Activated naive CD4-positive, alpha-beta T cell treated with anti-CD3 and anti-CD28 coated beads, Interleukin-2, amount 50 U/mL, for 24 hours (primary cell): ENCODE results near the gene ZKSCAN4.

Source experiments
- H3K27ac Mint-ChIP-seq: one replicate; pipeline ENCODE4 v1.8.0; 2021; ENCODE audit warnings: mild to moderate bottlenecking, mixed read lengths
- H3K27me3 Mint-ChIP-seq: one replicate; pipeline ENCODE4 v1.8.0; 2021; ENCODE audit warnings: mixed read lengths
- H3K36me3 Mint-ChIP-seq: one replicate; pipeline ENCODE4 v1.8.0; 2021; ENCODE audit warnings: mixed read lengths
- H3K4me1 Mint-ChIP-seq: one replicate; pipeline ENCODE4 v1.8.0; 2021; ENCODE audit warnings: mixed read lengths
- H3K4me3 Mint-ChIP-seq: one replicate; pipeline ENCODE4 v1.8.0; 2021; ENCODE audit warnings: mild to moderate bottlenecking, mixed read lengths
- H3K9me3 Mint-ChIP-seq: one replicate; pipeline ENCODE4 v1.8.0; 2021; ENCODE audit warnings: mixed read lengths

ZKSCAN4 gene

DNA sequence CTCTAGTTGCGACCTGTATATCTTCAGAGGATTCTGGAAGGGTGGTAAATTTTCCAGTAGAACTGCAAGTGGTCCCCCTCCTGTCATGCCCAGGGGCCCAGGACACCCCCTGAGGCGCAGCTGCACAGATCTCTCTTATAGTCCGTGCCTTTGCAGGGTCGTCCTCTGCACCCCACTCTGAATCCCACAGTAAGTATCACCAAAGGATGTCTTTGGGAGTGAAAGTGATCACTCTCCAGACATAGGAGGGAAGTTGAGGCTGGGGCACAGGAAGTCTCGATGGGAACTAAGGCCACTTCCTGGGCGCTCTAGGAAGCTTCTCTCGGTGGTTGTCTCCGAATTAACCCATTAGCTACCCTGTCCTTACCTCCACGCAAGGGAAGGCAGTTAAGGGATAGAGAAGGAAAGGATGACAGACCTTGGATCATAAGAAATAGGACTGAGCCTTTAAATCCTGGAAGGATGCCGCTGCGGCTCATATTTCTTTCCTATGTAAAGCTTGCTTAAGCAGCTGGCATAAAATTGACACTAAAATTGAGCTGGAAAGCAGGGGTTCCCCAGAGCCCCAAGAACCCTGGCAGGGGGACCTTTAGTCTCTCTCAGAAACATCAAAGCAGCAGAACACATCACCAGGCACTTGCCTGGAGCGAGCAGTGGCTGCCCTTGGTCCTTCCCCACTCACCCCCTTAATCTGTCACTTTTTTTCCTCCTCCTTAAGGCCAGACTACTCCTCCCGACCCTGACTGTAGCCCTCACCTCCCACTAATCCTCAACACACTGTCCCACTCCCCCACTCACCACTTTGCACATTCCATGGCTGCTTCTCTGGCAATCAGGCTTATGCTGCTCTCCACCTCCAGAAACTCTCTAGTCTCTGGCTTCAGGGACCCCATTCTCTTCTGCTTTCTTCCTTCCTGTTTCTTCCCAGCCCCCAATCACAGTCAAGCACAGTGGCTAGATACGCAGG, at the start of gene ZKSCAN4:
Gene ZKSCAN4, minus strand, starts transcription at position 261 of the 967 bp plus-strand sequence. CDS start 289 bp downstream, outside the sequence.
- peak within 1 kb of the TSS; percentile 98 for H3K4me3 Mint-ChIP-seq
- no peaks in the 10 kb centered on the region for H3K27me3 Mint-ChIP-seq
- H3K9me3 Mint-ChIP-seq = no peaks in the 10 kb centered on the region
- peak within 1 kb of the TSS; percentile 95 for H3K27ac Mint-ChIP-seq
- H3K36me3 Mint-ChIP-seq = peaks cover 11% of the 10 kb centered on the region
- peaks cover 45% of the 10 kb centered on the region for H3K4me1 Mint-ChIP-seq

DNA sequence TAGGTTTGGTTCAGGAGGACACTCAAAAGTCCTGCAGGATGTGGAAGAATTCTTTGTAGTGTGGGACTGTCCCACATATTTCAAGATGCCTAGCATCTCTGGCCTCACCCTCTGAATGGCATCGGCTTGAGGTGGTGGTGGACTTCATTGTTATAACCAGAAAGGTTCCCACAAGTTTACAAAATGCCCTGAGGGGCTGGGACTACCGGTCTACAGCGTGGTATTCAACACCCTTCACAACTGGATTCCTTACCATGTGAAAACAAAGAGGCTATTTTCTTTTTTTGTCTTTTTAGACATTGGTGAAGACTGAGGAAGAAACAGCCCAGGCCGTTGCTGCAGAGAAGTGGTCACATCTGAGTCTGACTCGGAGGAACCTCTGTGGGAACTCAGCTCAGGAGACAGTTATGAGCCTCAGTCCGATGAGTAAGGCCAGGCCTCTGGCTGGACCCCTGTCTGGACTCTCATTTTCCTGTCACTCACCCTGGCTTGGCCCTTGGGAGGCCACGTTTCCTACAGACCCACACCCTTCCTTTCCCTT, 44.5 kb upstream of the ZKSCAN4 start:
- Mint-ChIP-seq H3K4me1 (no peaks in the 10 kb centered on the region), H3K27me3 (no peaks in the 10 kb centered on the region), H3K27ac (no peak overlapping the region), H3K36me3 (peaks cover 6% of the 10 kb centered on the region), H3K9me3 (no peaks in the 10 kb centered on the region), H3K4me3 (no peak overlapping the region)

DNA sequence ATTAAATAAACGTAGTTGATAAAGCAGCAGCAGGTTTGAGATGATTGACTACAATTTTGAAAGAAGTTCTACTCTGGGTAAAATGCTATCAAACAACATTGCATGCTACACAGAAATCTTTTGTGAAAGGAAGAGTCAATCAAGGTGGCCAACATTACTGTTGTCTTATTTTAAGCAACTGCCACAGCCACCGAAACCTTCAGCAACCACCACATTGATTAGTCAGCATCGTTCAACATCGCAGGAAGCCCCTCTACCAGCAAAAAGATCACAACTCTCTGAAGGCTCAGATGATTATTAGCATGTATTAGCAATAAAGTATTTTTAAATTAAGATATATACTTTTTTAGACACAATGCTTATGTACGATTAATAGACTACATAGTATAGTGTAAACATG, 43.3 kb upstream of the ZKSCAN4 start:
- H3K27ac Mint-ChIP-seq = no peak overlapping the region
- no peak overlapping the region for H3K4me3 Mint-ChIP-seq
- peaks cover 2% of the 10 kb centered on the region for H3K36me3 Mint-ChIP-seq

DNA sequence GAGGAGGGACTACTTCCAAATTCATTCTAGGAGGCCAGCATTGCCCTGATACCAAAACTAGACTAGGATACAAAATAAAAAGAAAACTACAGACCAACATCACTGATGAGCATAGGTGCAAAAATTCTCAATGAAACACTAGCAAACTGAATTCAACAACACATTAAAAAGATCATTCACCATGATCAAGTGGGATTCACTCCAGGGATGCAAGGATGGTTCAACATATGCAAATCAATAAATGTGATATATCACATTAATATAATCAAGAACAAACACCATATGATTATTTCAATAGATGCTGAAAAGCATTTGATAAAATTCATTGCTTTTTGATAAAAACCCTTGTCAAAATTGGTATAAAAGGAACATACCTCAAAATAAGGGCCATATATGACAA, 39.5 kb upstream of the ZKSCAN4 start:
- peaks cover 6% of the 10 kb centered on the region for H3K27me3 Mint-ChIP-seq
- H3K27ac Mint-ChIP-seq = no peak overlapping the region
- no peak overlapping the region for H3K4me3 Mint-ChIP-seq
- H3K9me3 Mint-ChIP-seq = no peaks in the 10 kb centered on the region
- H3K4me1 Mint-ChIP-seq = no peaks in the 10 kb centered on the region
- peaks cover 1% of the 10 kb centered on the region for H3K36me3 Mint-ChIP-seq

More for the DNA sequence above, 43.3 kb upstream of the ZKSCAN4 start:
- H3K27me3 Mint-ChIP-seq = no peaks in the 10 kb centered on the region
- no peaks in the 10 kb centered on the region for H3K4me1 Mint-ChIP-seq
- no peaks in the 10 kb centered on the region for H3K9me3 Mint-ChIP-seq

DNA sequence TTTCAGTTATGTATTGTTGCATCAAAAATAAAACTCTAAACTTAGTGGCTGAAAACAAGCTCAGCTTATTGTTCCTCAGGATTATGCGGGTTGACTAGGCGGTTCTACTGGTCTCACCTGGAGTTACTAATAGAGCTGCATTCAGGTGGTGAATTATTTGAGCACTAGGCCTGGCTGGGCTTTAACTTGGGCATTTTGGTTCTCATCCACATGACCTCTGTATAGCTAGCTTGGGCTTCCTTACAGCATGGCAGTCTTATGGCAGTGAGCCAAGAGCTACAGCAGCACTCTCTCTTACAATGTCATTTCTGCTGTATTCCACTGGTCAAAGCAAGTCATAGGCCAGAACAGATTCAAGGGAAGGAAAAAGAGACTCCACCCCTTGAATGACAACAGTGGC, 30.9 kb upstream of the ZKSCAN4 start:
- Mint-ChIP-seq H3K27me3 (peaks cover 35% of the 10 kb centered on the region), H3K27ac (no peak overlapping the region), H3K4me3 (no peak overlapping the region), H3K4me1 (peaks cover 12% of the 10 kb centered on the region), H3K36me3 (peaks cover 9% of the 10 kb centered on the region), H3K9me3 (peaks cover 7% of the 10 kb centered on the region)

DNA sequence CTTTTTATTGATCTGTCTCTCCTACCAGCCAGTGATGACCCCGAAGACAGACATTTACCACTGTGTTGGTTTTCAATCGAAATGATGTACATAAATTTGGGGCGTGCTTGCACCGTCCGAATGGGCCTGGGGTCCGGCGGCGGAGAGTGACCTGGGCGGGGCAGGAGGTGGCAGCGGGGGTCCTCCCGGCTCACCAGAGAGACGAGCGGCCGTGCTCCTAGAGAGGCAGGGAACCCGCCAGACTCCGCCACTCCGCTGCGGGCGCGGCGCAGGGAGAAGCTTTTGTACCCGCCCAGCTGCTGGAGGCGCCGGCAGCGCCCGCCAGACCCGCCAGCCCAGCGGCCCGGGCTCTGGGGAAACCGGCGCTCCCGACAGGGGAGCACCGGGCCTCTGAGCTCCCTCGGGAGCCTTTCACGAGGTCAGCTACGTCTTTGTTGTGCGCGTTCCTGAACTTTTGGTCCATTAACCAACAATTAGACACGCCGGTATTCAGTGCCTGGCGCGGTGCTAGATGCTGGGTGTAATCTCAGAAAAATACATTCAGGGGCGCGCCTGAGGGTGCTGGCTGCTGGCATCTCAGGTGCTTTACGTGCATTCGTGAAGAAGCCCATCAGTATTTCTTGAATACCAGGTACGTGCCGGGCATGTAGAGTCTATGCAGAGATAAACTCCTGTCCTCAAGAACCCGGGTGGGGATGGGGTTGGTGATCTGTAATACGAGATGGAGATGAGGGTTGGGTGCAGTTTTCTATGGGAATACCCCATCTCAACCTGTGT, 29.4 kb upstream of the ZKSCAN4 start, which contains the start of gene PGBD1:
Gene PGBD1, plus strand, starts transcription at position 285 of the 777 bp plus-strand sequence. CDS start 2,242 bp downstream, outside the sequence.
- peaks cover 7% of the 10 kb centered on the region for H3K9me3 Mint-ChIP-seq
- H3K27ac Mint-ChIP-seq = peak within 1 kb of the TSS; percentile 2
- peaks cover 14% of the 10 kb centered on the region for H3K36me3 Mint-ChIP-seq
- H3K4me1 Mint-ChIP-seq = peaks cover 12% of the 10 kb centered on the region
- H3K27me3 Mint-ChIP-seq = peaks cover 29% of the 10 kb centered on the region
- peak within 1 kb of the TSS; percentile 84 for H3K4me3 Mint-ChIP-seq

DNA sequence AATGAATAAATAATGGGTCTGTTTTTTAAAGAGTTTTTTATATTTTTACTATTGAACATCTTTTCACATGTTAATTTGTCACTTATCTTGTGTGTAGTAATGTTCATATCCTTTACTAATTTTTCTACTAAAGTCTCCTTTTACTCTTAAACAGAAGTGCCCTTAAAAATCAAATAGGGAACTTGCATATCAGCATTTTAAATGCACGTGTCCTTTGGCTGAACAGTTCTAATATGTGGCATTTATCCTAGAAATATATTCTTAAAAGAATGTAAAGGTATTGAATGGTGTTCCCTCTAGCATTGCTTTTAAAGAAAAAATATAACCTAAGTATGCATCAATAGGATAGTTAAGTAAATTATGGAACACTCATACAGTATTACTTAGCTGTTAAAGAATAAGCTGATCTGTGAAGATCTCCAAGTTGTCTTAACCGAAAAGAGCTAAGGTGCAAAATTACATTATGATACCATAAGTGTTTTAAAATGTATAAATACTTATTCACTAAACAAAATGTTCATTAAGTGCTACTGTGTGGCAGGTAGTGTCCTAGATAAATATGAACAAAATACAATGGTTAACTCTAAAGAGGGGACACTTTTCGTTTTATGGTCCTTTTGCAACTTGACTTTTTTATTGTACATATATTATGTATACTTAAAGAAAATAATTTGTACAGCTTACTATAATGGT, 28.7 kb upstream of the ZKSCAN4 start:
- Mint-ChIP-seq H3K27ac (no peak overlapping the region), H3K4me1 (peaks cover 12% of the 10 kb centered on the region), H3K27me3 (peaks cover 29% of the 10 kb centered on the region), H3K9me3 (peaks cover 7% of the 10 kb centered on the region), H3K36me3 (peaks cover 18% of the 10 kb centered on the region), H3K4me3 (peak overlapping the region; percentile 84)

DNA sequence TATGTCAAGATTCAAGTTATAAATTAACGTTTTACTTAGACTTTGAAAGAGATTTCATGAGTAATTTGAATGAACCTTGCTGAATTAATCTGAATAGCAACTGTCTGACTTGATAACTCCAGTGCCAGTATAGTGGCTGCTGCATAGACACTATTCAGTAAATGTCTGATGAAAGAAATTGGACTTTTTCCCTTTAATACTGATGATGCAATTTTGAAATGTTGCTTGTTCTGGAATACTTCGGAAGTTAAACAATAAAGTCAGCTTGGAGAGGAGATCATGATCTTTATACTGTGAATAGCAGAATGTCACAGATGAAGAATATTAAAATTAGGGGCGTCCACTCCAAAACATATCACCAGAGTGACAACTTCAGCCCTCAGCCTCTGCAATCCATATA, 25.7 kb upstream of the ZKSCAN4 start:
- Mint-ChIP-seq H3K36me3 (peaks cover 33% of the 10 kb centered on the region), H3K27me3 (peaks cover 13% of the 10 kb centered on the region), H3K9me3 (peaks cover 6% of the 10 kb centered on the region), H3K4me3 (no peak overlapping the region), H3K4me1 (peaks cover 21% of the 10 kb centered on the region), H3K27ac (no peak overlapping the region)

DNA sequence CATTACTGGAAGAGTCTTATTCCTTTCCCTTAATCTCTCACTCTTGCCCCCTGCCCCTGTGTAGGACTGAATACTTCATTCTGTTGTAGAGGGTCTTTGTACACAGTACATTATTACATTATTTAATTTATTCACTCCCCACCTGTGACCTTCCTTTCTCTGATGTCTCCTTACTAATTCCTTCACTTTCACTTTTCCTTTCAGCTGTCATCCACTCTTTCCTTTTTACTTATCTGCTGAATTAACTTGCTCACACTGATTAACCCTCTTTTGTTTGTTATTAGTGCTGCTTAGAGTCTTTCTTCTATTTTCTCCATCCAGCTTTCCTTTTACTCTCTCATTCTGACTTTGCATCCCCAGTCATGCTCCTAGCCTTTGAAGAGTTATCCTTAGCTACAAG, 22.8 kb upstream of the ZKSCAN4 start:
- peak overlapping the region; percentile 20 for H3K27ac Mint-ChIP-seq

DNA sequence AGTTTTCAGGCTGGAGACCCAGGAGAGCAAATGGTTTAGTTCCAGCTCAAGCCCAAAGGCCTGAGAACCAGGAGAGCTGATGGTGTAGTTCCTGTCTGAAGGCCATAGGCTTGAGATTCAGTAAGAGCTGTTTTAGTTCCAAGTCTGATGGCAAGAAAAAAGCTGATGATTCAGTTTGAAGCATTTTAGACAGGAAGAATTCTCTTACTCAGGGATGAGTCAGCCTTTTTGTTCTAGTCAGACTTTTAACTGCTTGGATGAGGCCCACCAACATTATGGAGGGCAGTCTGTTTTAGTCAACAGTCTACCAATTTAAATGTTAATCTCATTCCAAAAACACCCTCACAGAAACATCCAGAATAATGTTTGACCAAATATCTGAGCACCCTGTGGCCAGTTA, 17.4 kb upstream of the ZKSCAN4 start:
- no peaks in the 10 kb centered on the region for H3K27me3 Mint-ChIP-seq
- H3K9me3 Mint-ChIP-seq = no peaks in the 10 kb centered on the region
- peaks cover 32% of the 10 kb centered on the region for H3K4me1 Mint-ChIP-seq
- peak overlapping the region; percentile 71 for H3K4me3 Mint-ChIP-seq
- peaks cover 16% of the 10 kb centered on the region for H3K36me3 Mint-ChIP-seq
- peak overlapping the region; percentile 80 for H3K27ac Mint-ChIP-seq

More for the DNA sequence above, 22.8 kb upstream of the ZKSCAN4 start:
- Mint-ChIP-seq H3K4me1 (peaks cover 26% of the 10 kb centered on the region), H3K9me3 (no peaks in the 10 kb centered on the region), H3K36me3 (peaks cover 40% of the 10 kb centered on the region), H3K4me3 (no peak overlapping the region), H3K27me3 (no peaks in the 10 kb centered on the region)

DNA sequence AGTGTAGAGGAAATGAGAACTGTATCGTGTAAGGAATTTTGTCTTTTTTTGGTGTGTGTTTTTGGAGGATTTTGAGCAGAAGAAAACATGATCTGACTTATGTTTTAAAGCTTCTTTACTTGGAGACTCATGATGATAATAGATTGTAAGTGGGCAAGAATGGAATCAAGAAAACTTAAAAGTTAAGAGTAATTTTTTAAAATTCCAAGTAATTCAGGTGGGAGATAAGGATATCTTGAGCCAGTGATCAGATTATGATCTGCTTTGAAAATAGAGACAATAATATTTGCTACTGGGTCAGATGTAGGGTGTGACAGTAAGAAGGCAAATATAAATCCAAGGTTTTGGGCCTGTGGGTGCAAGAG, 15.6 kb upstream of the ZKSCAN4 start:
- no peaks in the 10 kb centered on the region for H3K9me3 Mint-ChIP-seq
- H3K27ac Mint-ChIP-seq = no peak overlapping the region

DNA sequence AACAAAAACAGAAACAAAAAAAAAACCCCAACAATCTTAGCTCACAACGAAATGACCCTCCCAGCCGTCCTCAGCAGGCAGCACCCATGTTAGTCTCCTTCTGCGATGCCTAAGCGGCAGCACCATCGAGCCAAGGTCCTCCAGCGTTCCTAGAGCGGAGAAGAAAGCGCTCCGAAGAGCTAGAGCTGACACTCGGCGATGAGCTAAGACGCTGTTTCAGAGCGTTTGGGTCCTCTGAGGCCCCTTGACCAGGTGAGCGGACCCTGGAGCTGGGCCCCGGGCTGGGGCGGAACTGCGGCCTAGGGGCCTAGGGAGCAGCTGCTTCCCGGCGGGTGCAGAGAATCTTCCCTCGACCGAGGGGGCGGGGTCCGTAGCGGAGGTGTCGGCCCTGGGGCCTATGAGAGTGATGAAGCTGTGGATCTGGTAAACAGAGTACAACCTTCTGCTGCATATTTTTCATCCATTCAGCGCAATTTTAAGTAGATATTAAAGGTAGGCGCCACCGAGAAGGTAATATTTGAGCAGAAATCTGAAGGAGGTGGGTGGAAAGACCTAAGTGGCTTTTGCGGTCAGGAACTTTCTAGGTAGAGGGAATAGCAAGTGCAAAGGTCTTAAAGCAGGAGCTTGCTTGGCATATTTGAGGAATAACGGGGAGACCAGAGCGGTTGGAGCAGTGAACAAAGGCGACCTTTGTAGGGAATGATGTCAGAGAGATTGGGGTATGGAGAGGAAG, 15.1 kb upstream of the ZKSCAN4 start, which contains the start of gene ZSCAN26:
Gene ZSCAN26, plus strand, starts transcription at position 182 of the 733 bp plus-strand sequence. CDS start 4,777 bp downstream, outside the sequence.
- peaks cover 42% of the 10 kb centered on the region for H3K4me1 Mint-ChIP-seq
- no peaks in the 10 kb centered on the region for H3K27me3 Mint-ChIP-seq
- peaks cover 6% of the 10 kb centered on the region for H3K36me3 Mint-ChIP-seq
- H3K27ac Mint-ChIP-seq = peak within 1 kb of the TSS; percentile 60
- no peak within 1 kb of the TSS for H3K4me3 Mint-ChIP-seq
- no peaks in the 10 kb centered on the region for H3K9me3 Mint-ChIP-seq

More for the DNA sequence above, 15.6 kb upstream of the ZKSCAN4 start:
- Mint-ChIP-seq H3K36me3 (peaks cover 11% of the 10 kb centered on the region), H3K4me3 (no peak overlapping the region), H3K4me1 (peaks cover 42% of the 10 kb centered on the region), H3K27me3 (no peaks in the 10 kb centered on the region)

DNA sequence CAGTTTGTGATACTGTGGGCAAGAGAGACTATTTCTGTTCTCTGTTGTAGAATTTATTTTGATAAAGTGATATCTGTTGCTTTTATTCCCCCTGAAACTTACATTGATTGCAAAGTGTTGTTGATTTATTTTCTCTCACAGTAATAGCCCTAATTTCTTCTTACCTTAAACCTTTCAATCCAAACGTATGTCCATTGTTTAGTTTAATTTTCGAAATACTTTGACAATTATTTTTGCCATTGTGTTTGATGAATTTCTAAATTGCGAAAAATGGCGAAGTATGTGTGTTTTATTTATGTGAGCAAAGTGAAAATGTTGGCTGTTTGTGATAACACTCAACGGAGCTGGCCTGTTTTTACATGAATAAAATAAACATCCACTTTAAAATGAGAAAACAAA, 14.5 kb upstream of the ZKSCAN4 start:
- Mint-ChIP-seq H3K4me3 (no peak overlapping the region), H3K9me3 (no peaks in the 10 kb centered on the region), H3K27ac (no peak overlapping the region), H3K27me3 (no peaks in the 10 kb centered on the region), H3K36me3 (peaks cover 5% of the 10 kb centered on the region), H3K4me1 (peaks cover 42% of the 10 kb centered on the region)

DNA sequence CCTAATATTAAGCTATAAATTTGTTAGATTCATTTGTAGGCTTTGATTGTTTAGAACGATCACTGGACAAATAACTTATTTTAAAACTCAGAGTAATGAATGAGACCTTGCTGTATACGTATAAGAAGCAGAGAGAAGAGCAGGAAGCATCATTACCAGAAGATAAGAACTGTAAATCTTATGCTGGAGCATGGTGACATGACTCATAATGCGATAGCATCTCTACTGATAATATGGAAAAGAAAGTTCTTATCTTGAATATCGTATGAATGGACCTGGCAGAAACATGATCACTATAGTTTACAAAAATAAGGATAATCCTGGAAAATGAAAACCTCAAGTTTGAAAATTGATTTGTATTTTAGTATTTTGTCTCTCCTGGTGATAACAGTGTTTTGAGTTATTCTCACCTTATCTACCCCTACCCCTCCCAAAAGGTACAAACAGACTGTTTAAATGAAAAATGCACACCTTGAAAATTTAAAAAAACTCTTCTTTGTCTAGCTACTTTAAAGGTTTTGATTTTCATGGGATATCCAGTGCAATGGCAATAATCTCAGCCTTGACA, 12.8 kb upstream of the ZKSCAN4 start:
- Mint-ChIP-seq H3K4me1 (peaks cover 26% of the 10 kb centered on the region), H3K9me3 (no peaks in the 10 kb centered on the region), H3K27ac (peak overlapping the region; percentile 46), H3K4me3 (no peak overlapping the region), H3K27me3 (no peaks in the 10 kb centered on the region), H3K36me3 (peaks cover 2% of the 10 kb centered on the region)
